Measurements from ENCODE around the gene MFSD2A.
"Not testable (repeated sequence)": the region's sequence is repeated elsewhere in the genome, so short reads cannot be mapped to it uniquely, and the experiment has no call there.

MFSD2A gene

DNA sequence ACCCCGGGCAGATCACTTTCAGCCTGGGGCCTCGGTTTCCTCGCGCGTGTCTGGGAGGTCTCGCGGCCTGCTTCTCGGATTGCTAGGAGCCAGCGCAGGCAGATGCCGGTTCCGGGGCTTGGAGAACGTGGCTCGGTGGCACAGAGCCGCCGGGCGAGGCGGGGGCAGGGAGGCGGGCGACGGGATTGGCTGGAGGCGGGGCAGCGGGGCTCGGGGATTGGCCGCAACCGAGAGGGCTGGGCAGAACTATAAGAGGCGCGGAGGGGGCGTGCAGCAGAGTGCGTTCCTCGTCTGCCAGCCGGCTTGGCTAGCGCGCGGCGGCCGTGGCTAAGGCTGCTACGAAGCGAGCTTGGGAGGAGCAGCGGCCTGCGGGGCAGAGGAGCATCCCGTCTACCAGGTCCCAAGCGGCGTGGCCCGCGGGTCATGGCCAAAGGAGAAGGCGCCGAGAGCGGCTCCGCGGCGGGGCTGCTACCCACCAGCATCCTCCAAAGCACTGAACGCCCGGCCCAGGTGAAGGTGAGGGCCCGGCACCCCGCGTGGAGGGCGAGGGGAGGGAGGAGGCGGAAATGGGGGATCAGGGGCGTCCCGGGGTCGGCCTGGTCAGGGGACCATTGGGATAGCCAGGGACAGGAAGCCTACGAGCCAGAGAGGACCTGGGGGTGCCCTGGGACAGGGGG lies at the start of gene MFSD2A:
Gene MFSD2A, plus strand, starts transcription at position 276 of the 677 bp plus-strand sequence. Its CDS starts 148 bp downstream, at position 424.
- peak; percentile 68 to 86 (median 80) for DNase-seq

DNA sequence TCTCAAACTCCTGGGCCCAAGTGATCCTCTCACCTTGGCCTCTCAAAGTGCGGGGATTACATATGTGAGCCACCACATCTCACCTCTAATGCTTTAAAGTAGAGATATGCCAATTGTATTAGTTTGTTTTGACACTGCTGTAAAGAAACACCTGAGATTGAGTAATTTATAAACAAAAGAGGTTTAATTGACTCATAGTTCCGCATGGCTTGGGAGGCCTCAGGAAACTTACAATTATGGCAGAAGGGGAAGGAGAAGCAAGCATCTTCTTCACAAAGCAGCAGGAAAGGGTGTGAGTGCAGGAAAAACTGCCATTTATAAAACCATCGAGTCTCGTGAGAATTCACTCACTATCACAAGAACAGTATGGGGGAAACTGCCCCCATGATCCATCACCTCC lies 49.8 kb upstream of the MFSD2A start:
- DNase-seq = no peak

DNA sequence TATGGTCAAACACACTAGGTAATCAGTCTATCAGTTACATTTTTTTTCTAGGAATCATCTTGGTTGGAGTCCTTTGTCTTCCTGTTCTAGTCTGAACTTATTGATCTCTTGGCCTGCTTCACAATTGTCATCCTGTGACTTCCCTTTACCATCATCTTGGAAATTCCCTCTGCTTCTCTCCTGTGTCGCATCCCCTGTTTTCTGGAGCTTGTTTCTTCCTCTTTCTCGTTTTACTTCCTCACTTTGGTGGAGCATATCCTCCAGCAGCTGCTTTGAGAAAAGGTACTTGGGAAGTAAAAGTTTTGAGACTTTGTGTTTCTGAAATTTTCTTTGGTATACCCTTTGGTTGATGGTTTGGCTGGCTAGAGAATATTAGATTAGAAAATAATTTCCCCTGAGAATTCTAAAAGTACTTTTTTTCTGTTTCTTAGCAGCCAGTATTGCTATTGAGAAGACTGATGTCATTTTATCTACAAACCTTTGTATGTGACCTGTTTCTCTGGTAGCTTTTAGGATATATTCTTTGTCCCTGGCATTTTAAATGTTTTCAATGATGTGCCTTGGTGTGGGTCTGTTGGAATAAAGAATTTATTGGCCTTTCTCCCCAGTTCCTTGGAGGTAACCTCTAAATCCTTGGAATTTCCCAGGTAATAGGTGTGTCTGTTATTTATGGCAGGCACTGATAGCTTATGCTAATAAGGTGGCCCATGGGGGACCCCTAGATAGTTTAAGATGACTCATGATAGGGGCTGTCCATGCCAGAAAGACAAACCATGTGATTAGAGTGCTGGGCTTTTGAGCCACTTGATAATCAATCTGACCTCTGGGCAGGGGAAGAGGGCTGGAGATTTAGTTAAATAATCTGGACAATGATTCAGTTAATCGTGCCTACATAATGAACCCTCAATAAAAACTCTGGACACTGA lies 47.2 kb upstream of the MFSD2A start:
- DNase-seq = no peak

- DNase-seq = no peak
Measured at GRCh38 chr1:39908534-39908933, 46.4 kb upstream of the MFSD2A start.

GRCh38 chr1:39910263-39910662 lies 44.7 kb upstream of the MFSD2A start:
- DNase-seq = no peak

- not testable (repeated sequence) for DNase-seq
Measured at GRCh38 chr1:39913136-39913535, 41.8 kb upstream of the MFSD2A start.

GRCh38 chr1:39915499-39916129 lies 39.3 kb upstream of the MFSD2A start:
- no peak for DNase-seq

GRCh38 chr1:39917825-39918224 lies 37.1 kb upstream of the MFSD2A start:
- DNase-seq = no peak

DNA sequence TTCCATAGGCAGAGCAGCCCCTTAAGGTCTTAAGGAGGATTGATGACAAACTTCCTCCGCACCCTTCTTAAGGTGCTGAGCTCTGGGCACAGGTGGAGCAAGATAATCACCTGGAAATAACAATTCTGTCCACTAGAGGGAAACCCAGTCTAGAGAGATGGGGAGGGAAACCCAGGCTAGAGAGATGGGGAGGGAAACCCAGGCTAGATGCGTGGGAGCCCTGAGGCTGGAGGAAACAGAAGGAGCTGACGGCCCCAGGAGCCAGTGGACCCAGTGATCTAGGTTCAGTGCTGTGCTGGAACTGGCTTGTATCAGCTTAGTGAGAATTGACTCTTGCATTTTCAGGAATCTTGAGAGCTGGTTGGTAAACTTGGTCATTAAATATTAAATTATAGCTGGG lies 35.4 kb upstream of the MFSD2A start:
- no peak for DNase-seq

- DNase-seq = no peak
Measured at GRCh38 chr1:39922251-39922688, 32.7 kb upstream of the MFSD2A start.

DNA sequence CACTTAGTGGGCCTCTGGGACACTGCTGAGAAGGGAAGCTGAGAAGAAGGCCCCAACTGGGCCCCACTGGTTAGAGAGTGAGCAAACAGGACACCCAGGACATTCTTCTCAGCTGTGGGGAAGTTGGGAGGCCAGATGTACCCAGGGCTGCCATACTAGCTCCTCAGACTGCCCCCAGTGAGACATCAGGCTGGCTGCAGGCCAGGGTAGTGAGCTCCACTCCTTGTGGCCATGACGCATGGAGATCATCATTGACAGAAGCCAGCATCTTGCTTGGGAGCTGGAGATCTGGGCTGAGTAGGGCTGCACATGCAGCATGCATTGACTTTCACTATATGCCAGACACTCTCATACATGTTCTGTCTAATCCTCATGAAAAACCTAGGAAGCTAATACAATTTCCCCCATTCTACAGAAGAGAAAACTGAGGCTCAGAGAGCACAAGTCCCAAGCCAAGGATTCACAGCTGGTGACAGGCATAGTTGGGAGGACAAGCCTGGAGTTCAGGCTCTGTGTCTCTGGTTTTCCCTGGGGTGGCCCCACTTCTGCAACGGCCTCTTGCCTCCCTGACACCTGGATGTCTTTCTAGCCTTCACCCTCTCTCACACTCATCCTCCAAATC lies 29.1 kb upstream of the MFSD2A start:
- no peak for DNase-seq

GRCh38 chr1:39926343-39926793 lies 28.6 kb upstream of the MFSD2A start:
- no peak for DNase-seq

DNA sequence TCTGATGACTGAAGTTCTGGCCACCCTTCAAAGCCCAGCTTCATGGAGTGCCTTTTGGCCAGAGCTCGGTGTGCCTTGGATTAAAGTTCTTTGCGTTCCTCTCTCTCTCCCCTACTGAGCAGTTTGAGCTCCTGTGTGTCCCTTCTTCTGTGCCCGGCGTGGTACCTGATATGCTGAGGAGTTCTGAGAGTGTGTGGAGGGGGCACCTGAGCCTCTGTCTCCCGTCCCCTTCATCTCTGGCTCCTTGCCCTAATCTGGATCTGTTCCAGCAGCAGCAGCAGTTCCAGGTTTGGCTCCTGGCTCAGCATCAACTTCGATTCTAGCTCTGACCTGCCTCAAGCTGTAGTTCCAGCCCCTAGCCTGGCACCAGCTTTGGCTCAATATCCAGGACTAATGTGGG lies 28.1 kb upstream of the MFSD2A start:
- DNase-seq = no peak

- no peak for DNase-seq
Measured at GRCh38 chr1:39927538-39927937, 27.4 kb upstream of the MFSD2A start.

- no peak for DNase-seq
Measured at GRCh38 chr1:39928809-39929587, 25.9 kb upstream of the MFSD2A start.

- no peak for DNase-seq
Measured at GRCh38 chr1:39933956-39934941, 20.7 kb upstream of the MFSD2A start.

DNA sequence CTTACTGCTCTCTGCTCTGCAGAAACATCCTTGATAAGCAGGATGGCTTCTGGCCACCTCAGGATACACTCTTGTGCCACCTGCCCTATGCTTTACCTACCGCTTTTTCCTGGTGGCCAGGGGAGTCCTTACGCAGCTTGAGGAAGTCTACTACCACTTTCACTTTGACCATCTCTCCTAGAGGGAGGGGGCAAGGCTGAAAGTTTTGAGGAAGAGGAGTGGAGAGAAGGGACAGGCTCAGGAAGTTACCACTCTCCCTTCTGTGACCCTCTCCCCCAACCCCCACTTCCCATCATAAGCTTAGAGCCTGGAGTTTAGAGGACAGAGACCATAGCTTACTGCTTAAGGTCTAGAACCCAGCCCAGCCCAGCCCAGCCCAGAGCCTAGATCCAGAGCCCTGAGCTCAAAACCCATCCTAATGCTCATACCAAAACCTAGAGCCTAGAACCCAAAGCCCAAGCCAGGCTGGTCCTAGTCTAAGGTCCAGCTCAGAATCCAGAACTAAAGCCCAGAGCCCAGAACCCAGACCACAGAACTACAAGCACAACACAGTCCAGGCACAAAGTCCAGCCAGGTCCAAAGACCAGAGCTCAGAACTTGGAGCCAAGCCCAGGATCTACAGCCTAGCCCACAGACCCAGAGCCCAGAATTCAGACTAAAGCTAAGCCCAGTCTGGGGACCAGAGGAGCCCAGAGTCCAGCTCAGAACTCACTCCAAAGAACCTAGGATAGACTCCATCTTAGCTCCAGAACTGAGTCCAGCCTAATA lies 18.0 kb upstream of the MFSD2A start:
- no peak for DNase-seq

DNA sequence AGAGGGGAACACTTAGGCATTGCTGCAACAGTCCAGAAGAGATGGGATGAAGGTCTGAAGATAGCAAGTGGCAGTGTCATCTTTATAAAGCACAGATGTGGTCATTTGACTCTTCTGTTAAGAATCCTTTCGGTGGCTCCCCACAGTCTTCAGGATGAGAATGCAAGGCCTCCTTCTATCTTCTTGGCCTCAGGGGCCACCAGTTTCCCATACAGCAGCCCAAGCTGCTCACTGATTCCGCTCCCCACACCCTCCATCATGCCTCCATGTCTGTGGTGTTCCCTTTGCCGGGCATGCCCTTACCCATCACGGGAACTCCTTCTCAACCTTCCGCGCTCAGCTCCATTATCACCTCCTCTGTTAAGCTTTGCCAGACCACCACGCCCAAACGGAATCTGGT lies 16.1 kb upstream of the MFSD2A start:
- no peak for DNase-seq

DNA sequence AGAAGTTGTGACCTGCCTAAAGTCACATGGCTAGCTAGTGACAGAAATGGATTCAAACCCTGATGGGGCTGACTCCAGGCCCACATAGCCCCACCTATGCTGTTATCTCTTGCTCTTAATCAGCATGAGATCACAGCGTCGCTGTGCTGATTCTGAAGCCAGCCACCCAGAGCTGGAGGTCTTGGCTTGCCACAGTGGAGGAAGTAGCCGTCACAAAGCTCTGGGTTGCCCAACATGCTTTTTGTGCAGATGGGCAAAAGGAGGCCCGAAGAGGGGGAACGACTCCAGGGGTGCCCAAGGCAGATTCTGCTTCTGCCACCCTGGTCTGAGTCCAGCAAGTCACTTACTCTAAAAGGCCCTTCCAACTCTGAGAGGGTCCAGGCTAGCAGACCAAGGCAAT lies 14.7 kb upstream of the MFSD2A start:
- DNase-seq = no peak
